NCI-H2196 (cell line): ENCODE data around the gene DLAT.
A peak's percentile ranks its signal among the peaks of the same experiment; 100 is the strongest.
"Not testable (repeated sequence)": the region's sequence is repeated elsewhere in the genome, so short reads cannot be mapped to it uniquely, and the experiment has no call there.

Source experiments
- DNase-seq: peaks from one replicate; lab custom pipeline; 2025; ENCODE audit not compliant: unreplicated experiment; lab: John Stamatoyannopoulos, UW

The DLAT gene

DNA sequence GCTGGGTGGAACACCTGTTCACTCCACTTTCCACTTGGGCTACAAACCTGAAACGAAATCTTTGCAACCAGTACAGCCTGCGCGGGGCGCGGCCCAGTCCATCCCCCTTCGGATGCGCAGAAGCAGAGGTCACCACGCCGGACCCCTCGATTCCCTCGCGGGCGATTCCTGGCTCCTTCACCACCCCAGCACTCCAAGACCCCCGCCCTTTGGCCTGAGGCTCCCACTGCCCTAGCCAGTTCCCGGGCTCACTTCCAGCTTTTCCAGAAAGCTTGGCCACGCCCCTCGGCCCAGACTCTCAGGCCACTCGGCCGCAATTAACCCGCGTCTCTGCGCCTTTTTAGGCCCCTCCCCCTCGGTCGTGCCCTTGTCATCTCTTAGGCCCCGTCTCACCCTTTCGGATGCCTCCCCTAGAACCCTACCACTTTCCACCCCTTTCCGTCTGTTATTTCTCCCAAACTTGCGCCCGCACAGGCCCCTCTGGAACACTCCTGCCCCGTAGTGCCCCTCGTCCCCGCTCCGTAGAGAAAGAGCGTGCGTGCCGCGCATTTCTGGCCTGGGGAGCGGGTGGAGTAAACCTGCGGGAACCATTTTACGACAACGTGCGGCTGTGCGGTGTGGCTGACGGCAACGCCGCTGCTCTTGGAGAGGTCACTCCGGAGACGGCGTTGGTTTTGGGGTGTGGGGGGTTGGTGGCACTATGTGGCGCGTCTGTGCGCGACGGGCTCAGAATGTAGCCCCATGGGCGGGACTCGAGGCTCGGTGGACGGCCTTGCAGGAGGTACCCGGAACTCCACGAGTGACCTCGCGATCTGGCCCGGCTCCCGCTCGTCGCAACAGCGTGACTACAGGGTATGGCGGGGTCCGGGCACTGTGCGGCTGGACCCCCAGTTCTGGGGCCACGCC is at the start of gene DLAT:
Gene DLAT, plus strand, starts transcription at position 636 of the 906 bp plus-strand sequence. Its CDS starts 65 bp downstream, at position 701.
- DNase-seq, result peak; percentile 90

DNA sequence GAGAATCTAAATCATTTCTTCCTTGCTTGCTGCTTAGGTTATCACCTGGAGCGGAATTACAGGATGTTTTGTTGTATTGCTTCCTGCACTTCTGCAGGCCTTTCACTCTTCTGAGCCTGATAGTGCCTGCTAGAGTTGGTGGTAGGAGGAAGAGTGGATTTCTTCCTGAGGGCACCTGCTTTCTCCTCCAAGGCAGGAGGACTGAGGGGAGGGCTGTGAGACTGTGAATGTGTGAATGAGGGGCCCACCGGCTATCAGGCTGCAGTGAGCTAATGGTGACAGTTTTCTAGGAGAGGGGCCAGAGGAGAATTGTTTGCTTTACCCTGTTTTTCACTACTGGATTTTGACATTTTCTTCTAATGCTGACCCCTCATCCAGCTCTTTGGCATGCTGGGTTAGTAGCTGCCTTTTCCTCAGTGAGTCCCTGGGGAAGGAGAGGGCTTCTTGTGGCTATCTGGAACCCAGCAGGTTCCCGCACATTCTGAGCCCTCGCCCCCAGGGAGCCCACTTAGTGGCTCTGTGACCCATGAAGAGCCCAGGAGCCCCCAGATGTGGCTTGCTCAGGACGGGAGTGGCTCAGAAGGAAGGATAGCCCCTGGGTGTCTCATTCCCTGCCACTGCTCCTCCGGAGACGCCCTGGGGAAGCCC is 49.0 kb upstream of the DLAT start:
- DNase-seq, result no peak

DNA sequence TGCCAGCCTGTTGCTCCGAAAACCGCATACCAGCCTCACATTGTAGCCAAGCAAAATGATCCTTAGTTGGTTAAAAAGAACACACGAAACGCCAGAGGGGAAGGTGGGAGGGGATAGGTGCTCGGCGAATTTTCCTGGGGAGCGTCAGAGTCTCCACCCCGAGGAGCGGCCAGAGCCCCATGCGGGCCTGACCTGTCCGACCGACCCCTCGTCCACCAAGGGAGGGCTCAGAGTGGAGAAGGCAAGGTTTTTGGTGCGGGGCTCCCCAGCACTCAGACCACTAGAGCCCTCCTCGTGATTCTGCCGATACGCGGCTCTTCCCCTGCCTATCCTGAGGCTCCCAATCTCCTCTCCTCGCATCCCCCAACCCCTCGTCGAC is 48.5 kb upstream of the DLAT start:
- no peak for DNase-seq

DNA sequence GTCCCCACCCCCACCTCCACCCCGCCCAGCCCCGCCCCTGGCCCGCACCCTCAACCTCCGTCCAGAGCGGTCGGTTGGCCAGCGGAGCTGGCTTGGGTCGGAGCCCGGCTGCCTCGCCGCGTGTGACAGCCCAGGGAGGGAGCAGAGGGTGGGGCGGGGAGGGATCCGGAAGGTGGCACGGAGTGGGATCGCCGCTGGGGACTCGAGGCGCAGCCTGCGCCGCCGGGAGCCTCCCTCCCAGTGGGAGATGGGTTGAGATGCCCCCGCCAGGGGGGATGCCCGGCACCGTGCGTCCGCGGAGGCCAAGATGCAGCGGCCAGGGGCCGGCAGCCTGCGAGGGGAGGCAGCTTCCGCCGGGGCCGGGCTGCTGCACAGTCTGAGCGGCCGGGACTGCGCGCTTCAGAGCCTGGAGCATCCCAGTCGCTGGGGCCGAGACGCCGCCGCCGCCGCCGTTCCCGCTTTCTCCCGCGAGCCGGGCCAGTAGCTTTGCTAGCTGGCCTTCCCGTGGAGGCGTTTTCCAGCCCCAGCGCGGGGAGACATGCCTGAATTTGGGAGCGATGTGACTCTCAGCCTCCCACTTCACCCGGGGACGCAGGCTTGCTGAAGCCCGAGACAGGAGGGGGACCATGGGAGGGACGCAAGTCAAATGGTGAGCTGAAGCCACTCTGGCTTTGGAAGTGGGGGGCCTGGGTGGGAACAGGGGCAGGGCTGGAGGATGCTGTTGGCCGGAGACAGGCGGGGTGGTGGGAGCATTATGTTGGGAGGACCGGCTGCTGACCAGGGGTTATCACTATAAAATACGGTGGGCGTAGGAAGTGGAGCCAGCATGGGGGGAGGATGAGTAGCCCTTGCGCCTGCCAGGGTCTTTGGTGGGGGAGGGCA is 47.8 kb upstream of the DLAT start:
- DNase-seq, result no peak

DNA sequence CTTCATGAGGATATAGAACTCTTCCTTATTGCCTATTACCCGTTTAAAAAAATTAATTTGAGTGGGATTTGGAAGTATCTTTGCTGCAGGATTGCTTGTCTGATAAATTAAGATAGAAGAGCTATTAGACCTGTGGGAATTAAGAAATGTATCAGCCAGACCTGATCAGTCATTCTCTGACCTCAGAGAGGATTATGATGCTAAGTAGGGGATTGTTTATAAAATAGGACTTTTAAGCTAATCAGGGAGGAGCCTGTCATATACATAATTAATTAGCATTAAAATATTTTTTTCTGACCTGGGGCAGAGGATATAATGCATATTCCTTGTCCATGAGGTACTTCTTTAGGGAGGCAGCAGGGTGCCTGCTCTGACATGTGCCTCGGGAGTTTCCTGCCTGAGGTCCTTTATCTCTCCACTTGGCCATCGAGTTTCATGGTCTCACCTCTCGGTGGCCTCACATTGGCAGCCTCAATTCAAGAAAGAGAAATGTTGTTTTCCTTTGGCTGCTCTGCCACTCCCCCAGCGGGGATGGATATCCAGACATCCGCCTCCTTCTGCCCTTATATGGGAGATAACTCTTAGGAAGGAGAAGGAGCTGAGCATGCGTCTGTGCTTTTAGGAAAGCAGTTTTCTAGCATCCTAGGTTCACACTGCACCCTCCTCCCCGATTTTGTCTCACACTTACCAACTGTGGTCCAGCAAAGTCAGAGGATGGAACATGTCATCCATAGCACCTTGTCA is 47.0 kb upstream of the DLAT start:
- no peak for DNase-seq

DNA sequence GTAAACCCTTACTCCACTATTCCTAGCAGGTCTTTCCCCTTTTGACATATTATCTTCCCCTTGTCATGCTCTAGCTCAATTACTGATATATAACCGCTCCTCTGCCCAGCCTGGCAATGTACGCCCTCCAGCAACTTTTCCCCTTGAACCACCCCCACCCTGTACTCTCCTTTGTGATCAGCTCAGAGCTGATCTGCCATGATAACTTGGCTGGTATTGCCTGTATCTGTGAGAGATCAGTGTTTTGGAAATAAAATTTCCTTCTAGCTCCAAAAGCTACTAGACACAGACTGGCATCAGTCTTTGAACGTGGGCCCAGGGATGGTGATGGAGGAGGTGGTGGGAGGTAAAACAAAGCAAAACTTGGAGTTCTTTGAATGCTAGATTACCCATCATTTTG is 45.1 kb upstream of the DLAT start:
- DNase-seq, result no peak

DNA sequence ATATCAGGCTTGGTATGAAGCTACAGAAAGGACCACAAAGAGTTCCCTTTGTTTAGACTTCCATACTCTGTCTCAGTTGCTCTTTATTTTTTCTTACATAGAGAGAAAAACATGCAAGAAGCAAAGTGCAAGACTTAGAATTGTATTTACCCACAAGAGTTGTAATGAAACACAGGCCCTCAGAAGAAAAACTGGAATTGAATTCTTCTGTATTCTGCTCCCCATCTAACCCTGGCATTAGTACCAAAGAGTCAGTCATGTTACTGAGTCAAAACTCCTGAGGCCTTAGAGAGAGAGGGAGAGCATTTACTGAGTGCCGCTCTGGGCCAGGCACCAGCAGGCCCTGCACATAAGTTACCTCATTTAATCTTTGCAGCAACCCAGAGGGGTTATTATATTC is 43.9 kb upstream of the DLAT start:
- DNase-seq, result no peak

DNA sequence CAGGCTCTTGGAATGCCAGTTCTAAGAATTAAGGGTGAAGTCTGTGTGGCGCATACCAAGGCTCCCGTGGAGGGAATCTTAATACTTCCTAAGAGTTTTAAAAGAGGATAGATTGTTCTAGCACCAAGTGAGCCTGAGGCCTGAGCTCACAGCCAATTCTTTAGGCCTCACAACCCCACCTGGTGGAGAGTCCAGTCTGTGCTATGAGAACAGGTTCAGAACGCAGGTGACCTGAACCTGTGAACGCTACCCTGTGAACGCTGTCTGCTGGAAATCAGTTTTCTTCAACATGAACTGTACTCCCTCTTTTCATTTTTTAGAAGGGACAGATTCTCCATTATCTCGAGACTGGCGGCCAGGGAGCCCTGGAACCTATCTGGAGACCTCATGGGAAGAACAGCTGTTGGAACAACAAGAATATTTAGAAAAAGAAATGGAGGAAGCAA is 43.2 kb upstream of the DLAT start:
- DNase-seq, result peak; percentile 72

DNA sequence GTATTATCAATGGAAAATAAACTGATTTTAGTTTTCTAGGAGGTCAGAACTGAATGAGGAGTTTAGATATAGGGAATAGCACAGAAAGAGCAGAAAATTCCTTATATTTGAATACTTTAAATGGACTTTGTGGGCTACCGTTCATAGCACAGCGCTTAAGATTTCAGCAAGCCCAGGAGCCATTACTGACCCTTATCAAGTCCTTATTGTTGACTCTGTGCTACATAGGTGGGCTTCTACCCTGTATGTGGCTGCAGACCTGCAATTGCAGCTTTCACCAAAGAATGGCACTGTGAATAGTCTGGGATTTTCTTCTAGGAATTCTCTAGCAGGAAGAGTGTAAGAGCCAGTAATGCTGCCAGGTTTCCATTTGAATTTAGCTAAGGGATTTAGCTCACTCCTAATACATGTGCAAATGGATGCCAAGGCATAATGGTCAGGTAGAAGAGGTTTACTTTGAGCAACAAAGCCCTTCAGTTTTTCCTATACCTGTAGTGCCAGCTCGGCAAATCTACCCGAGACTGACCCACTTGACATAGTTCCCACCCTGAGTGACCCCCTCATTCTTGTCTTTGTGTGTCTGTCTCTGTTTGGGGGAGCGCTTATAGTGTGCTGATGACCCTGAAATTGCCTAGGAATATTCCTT is 42.5 kb upstream of the DLAT start:
- DNase-seq, result no peak

DNA sequence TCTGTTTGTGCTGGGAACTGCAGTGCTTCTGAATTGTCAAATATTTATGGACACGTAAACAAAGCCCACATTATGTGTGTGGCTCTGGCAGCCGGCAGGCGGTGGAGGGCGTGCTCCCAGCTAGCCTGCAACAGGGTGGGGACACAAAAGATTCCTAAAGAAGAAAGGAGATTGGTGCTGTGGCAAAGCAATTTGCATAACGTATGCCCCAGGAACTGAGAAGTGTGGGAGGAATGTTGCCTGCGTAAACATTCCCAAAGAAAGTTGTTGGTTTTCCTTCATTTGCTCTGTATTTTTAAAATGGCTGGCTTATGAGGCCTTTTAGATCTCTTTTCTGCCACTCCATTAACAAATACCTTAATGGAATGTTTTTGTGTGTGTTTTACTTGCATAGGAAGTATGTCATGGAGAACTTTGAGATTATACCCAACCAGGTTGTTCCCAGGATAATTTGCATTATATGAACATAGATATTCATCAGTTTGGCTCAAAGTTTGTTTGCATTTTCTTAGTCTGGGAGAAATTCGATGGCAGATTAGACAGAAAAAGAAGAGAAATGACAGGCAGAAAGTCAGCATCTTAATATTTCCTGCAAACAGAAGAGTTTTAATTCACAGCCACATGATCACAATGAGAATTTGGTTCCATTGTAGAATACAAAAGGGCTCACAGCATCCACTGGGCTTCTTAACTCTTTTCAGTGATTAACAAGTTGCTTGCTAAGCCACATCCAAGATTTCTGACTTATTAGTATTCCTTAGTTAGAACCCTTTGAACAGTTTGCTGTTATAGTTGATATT is 41.8 kb upstream of the DLAT start:
- no peak for DNase-seq

DNA sequence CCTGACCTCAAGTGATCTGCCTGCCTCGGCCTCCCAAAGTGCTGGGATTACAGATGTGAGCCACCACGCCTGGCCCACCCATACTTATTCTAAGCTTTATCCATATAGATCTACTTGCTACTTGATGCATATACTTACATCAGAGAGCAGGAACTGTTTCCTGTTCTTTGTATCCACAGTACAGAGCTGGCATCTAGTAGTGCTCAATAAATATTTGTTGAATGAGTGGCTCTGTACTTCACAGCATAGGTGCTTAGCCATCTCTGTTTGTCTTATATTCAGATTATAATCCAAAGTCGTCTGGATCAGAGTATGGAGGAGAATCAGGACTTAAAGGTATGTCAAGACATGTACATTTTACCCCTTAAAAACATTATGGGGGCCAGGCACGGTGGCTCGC is 38.6 kb upstream of the DLAT start:
- no peak for DNase-seq

DNA sequence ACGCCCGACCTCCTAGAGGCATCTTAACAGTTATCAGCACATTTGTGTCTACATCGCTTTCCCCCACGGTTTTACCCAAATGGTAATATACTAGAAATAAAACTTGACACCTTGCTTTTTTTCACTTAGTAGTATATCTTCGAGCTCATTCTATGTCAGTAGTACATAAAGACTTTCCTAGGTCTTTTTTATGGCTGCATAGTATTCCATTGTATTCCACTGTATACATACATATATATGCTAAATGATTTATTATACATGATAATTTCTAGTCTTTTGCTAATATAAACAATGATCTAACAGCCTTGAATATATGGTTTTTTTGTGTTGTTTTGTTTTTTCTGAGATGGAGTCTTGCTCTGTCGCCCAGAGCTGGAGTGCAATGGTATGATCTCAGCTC is 34.8 kb upstream of the DLAT start:
- DNase-seq, result no peak

DNA sequence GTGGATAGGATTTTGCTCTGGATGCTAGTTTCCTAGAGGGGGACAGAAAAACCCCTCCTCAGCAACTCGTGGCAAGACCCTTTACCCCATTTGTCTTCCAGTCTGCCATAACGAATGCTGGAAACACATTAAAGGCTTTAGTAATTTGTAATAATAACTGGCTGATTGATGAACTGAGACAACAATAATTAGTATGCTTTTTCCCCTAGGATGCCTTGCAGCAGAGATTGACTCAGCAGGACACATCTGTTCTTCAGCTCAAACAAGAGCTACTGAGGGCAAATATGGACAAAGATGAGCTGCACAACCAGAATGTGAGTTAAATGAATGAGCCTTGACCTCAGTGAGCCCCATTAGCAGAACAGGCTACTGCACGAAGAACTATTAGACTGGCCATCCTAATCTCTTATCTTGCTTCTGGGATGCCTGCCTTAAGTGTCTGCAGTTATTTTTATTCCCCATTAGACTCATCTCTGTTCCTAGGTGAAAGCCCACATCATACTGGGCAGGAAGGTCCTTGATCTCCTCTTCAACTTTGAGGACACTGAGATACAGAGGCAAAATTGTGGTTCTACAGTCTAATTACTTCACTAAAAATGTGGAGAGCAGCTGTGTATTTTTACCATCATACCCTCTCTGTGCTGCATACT is 32.9 kb upstream of the DLAT start:
- no peak for DNase-seq

DNA sequence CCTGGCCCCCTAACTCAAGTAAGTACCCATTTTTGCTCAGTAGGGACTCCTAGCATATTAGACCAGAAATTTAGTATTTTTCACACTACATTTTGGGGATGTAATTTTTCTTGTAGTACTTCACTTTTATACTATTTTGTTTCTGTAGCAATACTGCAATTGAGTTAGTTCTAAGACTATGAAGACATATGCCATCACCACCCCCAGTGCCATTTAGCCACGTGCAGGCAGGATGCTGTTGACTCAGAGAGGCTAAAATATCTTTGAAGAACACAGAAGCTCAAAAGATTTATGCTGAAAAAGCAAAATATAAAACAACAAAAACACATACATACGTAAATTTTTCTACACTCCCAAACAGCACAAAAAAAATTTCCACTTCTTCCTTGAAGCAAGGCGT is 29.1 kb upstream of the DLAT start:
- no peak for DNase-seq

DNA sequence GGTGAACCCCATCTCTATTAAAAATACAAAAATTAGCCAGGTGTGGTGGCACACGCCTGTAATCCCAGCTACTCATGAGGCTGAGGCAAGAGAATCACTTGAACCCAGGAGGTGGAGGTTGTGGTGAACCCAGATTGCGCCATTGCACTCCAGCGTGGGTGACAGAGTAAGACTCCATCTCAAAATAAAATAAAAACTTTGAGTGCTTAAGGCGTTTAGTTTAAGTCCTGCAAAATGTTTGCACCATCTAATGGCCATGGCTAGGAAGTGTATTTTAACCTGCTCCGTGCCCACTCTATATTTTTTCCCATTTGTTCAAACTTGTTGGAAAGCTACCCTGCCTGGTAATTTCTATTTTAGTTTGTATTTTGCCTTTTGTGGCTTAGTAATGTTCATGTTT is 28.5 kb upstream of the DLAT start:
- DNase-seq, result not testable (repeated sequence)

DNA sequence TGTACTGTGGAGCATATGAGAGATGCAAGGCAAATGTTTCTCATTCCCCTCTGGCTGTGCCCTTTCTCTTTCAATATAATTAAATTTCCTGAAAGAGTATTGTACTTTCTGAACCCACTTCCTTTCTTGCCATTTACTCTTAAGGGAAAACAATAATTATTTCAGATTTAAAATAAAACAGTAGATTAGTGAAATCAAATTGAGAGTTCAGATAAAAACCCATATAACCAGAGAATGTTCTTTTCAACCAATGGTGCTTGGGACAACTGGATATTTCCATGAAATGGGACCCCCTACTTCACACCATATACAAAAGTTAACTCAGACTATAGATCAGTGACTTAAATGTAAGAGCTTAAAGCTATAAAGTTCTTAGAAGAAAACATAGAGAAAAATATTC is 26.1 kb upstream of the DLAT start:
- DNase-seq, result no peak

DNA sequence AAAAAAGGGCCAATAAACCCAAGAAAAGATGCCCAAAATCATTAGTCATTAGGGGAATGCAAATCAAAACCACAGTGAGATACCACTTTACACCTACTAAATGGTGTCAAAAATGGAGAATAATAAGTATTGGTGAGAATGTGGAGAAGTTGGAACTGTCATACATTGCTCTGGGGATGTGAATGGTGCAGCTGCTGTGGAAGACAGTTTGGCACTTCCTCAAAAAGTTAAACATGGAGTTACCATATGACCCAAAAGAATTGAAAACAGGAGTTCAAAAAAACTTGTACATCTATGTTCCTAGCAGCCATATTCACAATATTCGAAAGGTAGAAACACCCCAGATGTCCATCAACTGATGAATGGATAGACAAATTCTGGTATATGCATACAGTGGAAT is 24.5 kb upstream of the DLAT start:
- no peak for DNase-seq

DNA sequence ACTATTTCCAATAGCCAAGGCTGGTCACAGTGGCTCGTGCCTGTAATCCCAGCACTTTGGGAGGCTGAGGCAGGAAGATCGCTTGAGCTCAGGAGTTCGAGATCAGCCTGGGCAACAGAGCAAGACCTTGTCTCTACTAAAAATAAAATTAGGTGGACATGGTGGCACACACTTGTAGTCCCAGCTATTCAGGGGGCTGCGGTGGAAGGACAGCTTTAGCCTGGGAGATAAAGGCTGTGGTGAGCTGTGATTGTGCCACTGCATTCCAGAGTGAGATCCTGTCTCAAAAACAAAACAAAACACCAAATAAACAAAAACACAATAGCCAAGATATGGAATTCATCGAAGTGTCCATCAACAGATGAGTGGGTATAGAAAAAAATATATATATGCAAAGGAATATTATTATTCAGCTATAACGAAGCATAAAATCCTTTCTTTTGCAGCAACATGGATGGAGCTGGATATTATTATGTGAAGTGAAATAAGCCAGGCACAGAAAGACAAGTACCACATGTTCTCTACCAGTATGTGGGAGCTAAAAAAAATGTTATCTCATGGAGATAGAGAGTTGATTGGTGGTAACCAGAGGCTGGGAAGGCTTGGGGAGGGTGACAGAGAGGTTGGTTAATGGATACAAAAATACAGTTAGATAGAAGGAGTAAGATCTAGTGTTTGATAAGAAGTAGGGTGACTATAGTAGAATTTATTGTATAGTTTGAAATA is 22.6 kb upstream of the DLAT start:
- no peak for DNase-seq
